ENCODE measurements around the gene TST.

Gene TST

DNA sequence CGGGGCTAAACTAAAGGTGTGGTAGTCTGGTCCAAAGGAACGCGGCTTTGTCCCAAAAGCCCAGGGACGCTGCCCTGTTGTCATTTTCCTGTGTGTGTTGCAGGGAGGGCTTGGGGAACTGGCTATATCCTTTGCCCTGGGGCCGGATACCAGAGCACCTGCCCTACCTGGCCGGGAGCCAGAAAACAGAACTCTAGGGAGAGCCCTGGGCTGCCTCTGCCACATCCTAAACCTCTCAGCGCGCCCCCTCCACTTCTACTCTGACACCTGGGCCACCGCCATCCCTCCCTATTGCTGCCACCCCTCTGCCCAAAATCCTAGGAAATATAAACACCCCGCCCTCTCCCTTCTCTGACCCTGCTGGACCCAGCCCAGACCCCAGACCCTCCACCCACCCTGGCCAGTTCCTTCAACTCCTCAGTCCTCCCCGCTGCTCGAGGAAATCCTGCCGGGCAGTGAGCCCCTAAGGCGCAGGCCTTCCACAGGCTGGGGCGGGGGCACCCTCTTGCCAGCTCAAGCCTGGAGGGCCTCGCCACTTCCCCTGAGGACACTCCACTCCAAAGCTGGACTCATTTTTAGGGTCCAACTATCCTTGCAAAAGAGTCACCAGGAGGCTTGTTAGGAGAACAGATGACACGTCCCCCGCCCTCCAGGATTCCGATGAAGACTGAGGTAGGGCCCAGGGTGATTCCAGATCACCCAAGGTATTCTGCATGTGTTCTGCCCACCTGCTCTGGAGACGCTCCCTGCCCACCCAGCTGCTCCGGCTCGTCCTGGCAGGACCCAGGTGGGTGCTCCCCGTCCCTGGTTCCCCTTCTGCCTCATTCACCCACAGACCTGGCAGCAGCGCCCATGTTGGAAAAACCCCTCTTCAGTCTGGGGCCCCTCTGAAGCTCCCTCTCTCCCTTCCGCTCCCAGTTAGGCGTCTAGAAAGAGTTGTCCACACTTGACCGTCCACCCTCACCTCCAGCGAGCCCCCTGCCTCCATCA is 44.5 kb upstream of the TST start:
- no peak for TF ChIP-seq CTCF (IDR thresholded peaks at IDR 0.05; ENCODE audit: insufficient read depth, missing control alignments)
- DNase-seq (ENCODE audit: insufficient read length, low spot score) (no peak), FAIRE-seq (no peak)

DNA sequence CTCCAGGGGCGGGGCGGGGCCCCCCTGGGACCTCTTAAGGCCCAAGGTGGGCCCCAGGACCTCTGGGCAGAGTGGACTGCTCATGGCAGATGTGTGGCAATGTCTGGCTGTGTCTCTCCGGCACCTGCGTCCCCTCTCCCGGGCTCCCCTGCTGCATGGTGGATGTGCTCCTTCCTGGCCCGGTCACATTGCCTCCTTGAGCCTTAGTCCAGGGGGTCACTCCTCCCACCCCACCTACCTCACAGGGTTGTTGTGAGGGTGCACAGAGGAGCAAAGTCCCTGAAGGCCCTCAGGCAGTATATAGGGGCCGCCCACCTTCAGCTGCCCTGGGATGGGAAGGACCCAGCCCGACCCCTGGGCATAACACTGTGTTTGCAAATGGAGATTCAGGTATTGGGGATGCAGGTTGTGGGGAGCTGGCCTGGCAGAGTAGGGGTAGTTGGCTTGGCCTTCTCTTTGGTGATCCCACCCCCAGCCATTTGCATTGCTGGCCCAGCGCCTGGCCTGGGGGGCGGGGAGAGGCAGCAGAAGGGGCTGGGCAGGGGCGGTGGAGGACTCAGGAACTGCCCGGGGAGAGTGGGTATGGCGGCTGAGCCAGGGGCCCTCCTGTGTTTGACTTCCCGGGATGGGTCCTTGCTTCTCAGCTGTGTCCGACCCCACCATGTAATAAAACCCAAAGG is 43.6 kb upstream of the TST start:
- DNase-seq (ENCODE audit: insufficient read length, low spot score): no peak

GRCh38 chr22:37062376-37062675 is 43.1 kb upstream of the TST start:
- TF ChIP-seq CTCF (IDR thresholded peaks at IDR 0.05; ENCODE audit: insufficient read depth, missing control alignments): no peak
- FAIRE-seq: no peak
- no peak for DNase-seq (ENCODE audit: insufficient read length, low spot score)

More for the DNA sequence above, 43.6 kb upstream of the TST start:
- FAIRE-seq: no peak
- no peak for TF ChIP-seq CTCF (IDR thresholded peaks at IDR 0.05; ENCODE audit: insufficient read depth, missing control alignments)

- no peak for DNase-seq (ENCODE audit: insufficient read length, low spot score)
- FAIRE-seq: no peak
- TF ChIP-seq CTCF (IDR thresholded peaks at IDR 0.05; ENCODE audit: insufficient read depth, missing control alignments): no peak
Measured at GRCh38 chr22:37061611-37062375, 42.5 kb upstream of the TST start.

- TF ChIP-seq CTCF (IDR thresholded peaks at IDR 0.05; ENCODE audit: insufficient read depth, missing control alignments): no peak
- DNase-seq (ENCODE audit: insufficient read length, low spot score): no peak
- no peak for FAIRE-seq
Measured at GRCh38 chr22:37060801-37061610, 41.8 kb upstream of the TST start.

DNA sequence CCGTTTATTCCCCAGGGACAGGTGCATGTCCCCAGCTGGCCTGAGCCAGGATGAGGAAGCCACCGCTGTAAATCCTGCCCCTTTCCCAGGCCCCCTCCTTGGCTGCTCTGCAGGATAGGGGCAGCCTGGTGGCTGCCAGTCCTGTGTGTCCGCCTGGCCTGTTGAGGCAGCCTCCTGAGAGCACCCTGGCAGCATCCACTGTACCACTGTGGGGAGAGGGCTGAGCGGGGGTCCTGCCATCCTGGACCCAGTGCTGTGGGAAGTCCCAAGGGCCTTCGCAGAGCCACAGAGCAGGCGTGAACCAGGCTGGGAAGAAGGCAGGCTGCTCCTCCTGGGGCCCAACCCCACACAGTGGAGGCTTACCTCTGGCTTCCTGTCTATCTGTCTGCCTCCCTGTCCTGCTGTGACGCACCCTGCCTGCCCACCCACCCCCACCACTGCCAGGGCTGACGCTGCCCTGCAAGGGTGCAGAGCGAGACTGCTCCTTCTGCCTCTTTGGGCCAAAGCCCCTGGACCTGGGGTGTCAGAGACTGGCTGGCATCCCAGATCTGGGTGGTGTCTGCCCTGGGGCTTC is 40.7 kb upstream of the TST start:
- no peak for TF ChIP-seq CTCF (IDR thresholded peaks at IDR 0.05; ENCODE audit: insufficient read depth, missing control alignments)
- FAIRE-seq (no peak), DNase-seq (ENCODE audit: insufficient read length, low spot score) (no peak)
